Neural crest cell (in vitro differentiated cells): ENCODE measurements around the gene PTCHD1. TPM values are rescaled to one million over a fixed set of nuclear protein-coding genes. Genes with fewer than 3 reads are reported as not detected.

ENCODE experiments used
- DNase-seq: peaks from one replicate; pipeline ENCODE4 v3.0.0; 2021; ENCODE audit warnings: low read depth, mixed read lengths, low spot score
- H3K27ac Mint-ChIP-seq: one replicate; pipeline ENCODE4 v1.8.0; 2021; ENCODE audit warnings: mild to moderate bottlenecking, mixed read lengths; ENCODE audit not compliant: unreplicated experiment
- H3K27me3 Mint-ChIP-seq: 2 replicates; pipeline ENCODE4 v1.8.0; 2021; ENCODE audit warnings: low read depth, mild to moderate bottlenecking, mixed read lengths
- H3K36me3 Mint-ChIP-seq: 2 replicates; pipeline ENCODE4 v1.8.0; 2021; ENCODE audit warnings: low read depth, mild to moderate bottlenecking, mixed read lengths
- H3K4me1 Mint-ChIP-seq: 2 replicates; pipeline ENCODE4 v1.8.0; 2021; ENCODE audit warnings: mixed read lengths
- H3K4me3 Mint-ChIP-seq: one replicate; pipeline ENCODE4 v1.8.0; 2021; ENCODE audit warnings: mild to moderate bottlenecking, mixed read lengths
- H3K9me3 Mint-ChIP-seq: 2 replicates; pipeline ENCODE4 v1.8.0; 2021; ENCODE audit warnings: mixed read lengths
- CTCF ChIP-seq: fragments of 200-600 bp; sonication (generic); conservative IDR thresholded peaks from 2 replicates; pipeline ENCODE4 v1.5.0; 2021; ENCODE audit warnings: antibody characterized with exemption, mild to moderate bottlenecking
- total RNA-seq: library from RNA; stranded (reverse); gene quantifications from 2 replicates; pipeline ENCODE4 v1.2.1, GENCODE V29; 2021

PTCHD1 gene
- total RNA-seq, 1 donor from 2014 or later = 0.23 TPM

GRCh38 chrX:23389196-23389792 lies 54.6 kb downstream of the PTCHD1 start:
- no peak for DNase-seq
- H3K4me3 Mint-ChIP-seq = no peak overlapping the region
- H3K27me3 Mint-ChIP-seq = no peaks in the 10 kb centered on the region
- H3K36me3 Mint-ChIP-seq = no peaks in the 10 kb centered on the region
- no peaks in the 10 kb centered on the region for H3K9me3 Mint-ChIP-seq
- no peak for TF ChIP-seq CTCF
- peaks cover 6% of the 10 kb centered on the region for H3K4me1 Mint-ChIP-seq
- no peak overlapping the region for H3K27ac Mint-ChIP-seq

- Mint-ChIP-seq H3K27me3 (no peaks in the 10 kb centered on the region), H3K36me3 (no peaks in the 10 kb centered on the region), H3K27ac (no peak overlapping the region), H3K4me3 (no peak overlapping the region), H3K4me1 (no peaks in the 10 kb centered on the region), H3K9me3 (no peaks in the 10 kb centered on the region)
- no peak for TF ChIP-seq CTCF
- DNase-seq = no peak
Observed at GRCh38 chrX:23390979-23391378, 56.3 kb downstream of the PTCHD1 start.

GRCh38 chrX:23392195-23392594 lies 57.5 kb downstream of the PTCHD1 start:
- no peaks in the 10 kb centered on the region for H3K4me1 Mint-ChIP-seq
- peaks cover 2% of the 10 kb centered on the region for H3K27me3 Mint-ChIP-seq
- H3K9me3 Mint-ChIP-seq = no peaks in the 10 kb centered on the region
- DNase-seq = no peak
- no peaks in the 10 kb centered on the region for H3K36me3 Mint-ChIP-seq
- no peak for TF ChIP-seq CTCF
- H3K4me3 Mint-ChIP-seq = no peak overlapping the region
- no peak overlapping the region for H3K27ac Mint-ChIP-seq

- Mint-ChIP-seq H3K4me3 (no peak overlapping the region), H3K9me3 (no peaks in the 10 kb centered on the region)
Observed at GRCh38 chrX:23394421-23394820, 59.8 kb downstream of the PTCHD1 start.

GRCh38 chrX:23396263-23396662 lies 61.6 kb downstream of the PTCHD1 start:
- H3K4me3 Mint-ChIP-seq = no peak overlapping the region
- no peak for TF ChIP-seq CTCF

More at GRCh38 chrX:23394421-23394820, 59.8 kb downstream of the PTCHD1 start:
- DNase-seq = no peak
- Mint-ChIP-seq H3K27ac (no peak overlapping the region), H3K36me3 (no peaks in the 10 kb centered on the region), H3K4me1 (no peaks in the 10 kb centered on the region), H3K27me3 (peaks cover 6% of the 10 kb centered on the region)
- TF ChIP-seq CTCF = no peak

More at GRCh38 chrX:23396263-23396662, 61.6 kb downstream of the PTCHD1 start:
- DNase-seq = no peak
- H3K27ac Mint-ChIP-seq = no peak overlapping the region
- peaks cover 6% of the 10 kb centered on the region for H3K27me3 Mint-ChIP-seq
- no peaks in the 10 kb centered on the region for H3K36me3 Mint-ChIP-seq
- H3K4me1 Mint-ChIP-seq = no peaks in the 10 kb centered on the region
- H3K9me3 Mint-ChIP-seq = no peaks in the 10 kb centered on the region
